HepG2 (cell line): ENCODE measurements around the gene FHIP2A. TPM values are rescaled to one million over a fixed set of nuclear protein-coding genes. Genes with fewer than 3 reads are reported as not detected.

ENCODE experiments used
- ATAC-seq: fragments of 200-7000 bp; cut with Tn5 transposase; 3 replicates; pipeline ENCODE4 v1.9.1; 2020; ENCODE audit warnings: mild to moderate bottlenecking, moderate library complexity
- BruUV-seq: library from RNA; stranded (reverse); fragments of 400-500 nt; replicated peaks from 2 replicates; lab custom pipeline; 2021; lab: Mats Ljungman, UMichigan
- CTCF ChIA-PET: fragments of 300-600 bp; formaldehyde crosslinking; extraction: SDS; loops from one replicate; lab custom pipeline; 2021; ENCODE audit warnings: low total read pairs, inconsistent platforms, low intra/inter-chr PET ratio; lab: Yijun Ruan, JAX
- POLR2A ChIA-PET: fragments of 350-600 bp; sonication (Branson Sonifier 250); formaldehyde crosslinking; loops from one replicate; lab custom pipeline; 2020; ENCODE audit warnings: antibody characterized with exemption, inconsistent platforms; lab: Yijun Ruan, JAX
- DNase-seq: peaks from one replicate; pipeline ENCODE4 v3.0.0-alpha.2; 2015; ENCODE audit warnings: low spot score
- FAIRE-seq: peaks from 3 replicates; lab custom pipeline; 2011; peaks lifted over from hg19 to GRCh38; lab: Jason Lieb, UNC
- H2AFZ ChIP-seq: one replicate; pipeline ENCODE4 v1.6.1; 2011; ENCODE audit warnings: low read length, inconsistent platforms
- H3K27ac ChIP-seq: fragments of 300-600 bp; 3 replicates; pipeline ENCODE4 v1.8.0; 2011; ENCODE audit warnings: mixed run types, mild to moderate bottlenecking, mixed read lengths, low read length, inconsistent platforms; ENCODE audit not compliant: insufficient read depth; ENCODE audit errors: extremely low read length
- H3K27me3 ChIP-seq, 2 experiments: fragments of 200-600 bp in 1 of 2; 2 replicates in 1 of 2; 3 replicates in 1 of 2; pipeline versions ENCODE4 v1.6.0 to v1.8.0; 2011; ENCODE audit warnings: low read length in 2 of 2, mild to moderate bottlenecking in 2 of 2, moderate library complexity in 2 of 2, inconsistent platforms in 1 of 2; ENCODE audit not compliant: insufficient read depth in 2 of 2, control insufficient read depth in 1 of 2
- H3K36me3 ChIP-seq, 2 experiments: fragments of 200-600 bp in 1 of 2; replicated peaks in 1 of 2; 2 replicates in 1 of 2; 3 replicates in 1 of 2; pipeline versions ENCODE4 v1.5.1 to v1.8.0; 2011; ENCODE audit warnings: low read length in 2 of 2, inconsistent platforms in 1 of 2; ENCODE audit not compliant: insufficient read depth in 2 of 2, control insufficient read depth in 1 of 2
- H3K4me1 ChIP-seq: 2 replicates; pipeline ENCODE4 v1.5.1; 2012; ENCODE audit warnings: low read length, inconsistent platforms; ENCODE audit not compliant: insufficient read depth
- H3K4me2 ChIP-seq: 2 replicates; pipeline ENCODE4 v1.6.0; 2011; ENCODE audit warnings: low read depth, low read length, inconsistent platforms
- H3K4me3 ChIP-seq, 3 experiments: fragments of 200-600 bp in 1 of 3; sonication (generic), shearing (Covaris generic) in 1 of 3; replicated peaks in 1 of 3; 2 replicates each; pipeline ENCODE4 v1.5.1; 2011 to 2016; ENCODE audit warnings: low read length in 3 of 3, inconsistent platforms in 2 of 3, low read depth in 2 of 3, mild to moderate bottlenecking in 2 of 3, control low read depth in 1 of 3, mixed read lengths in 1 of 3; ENCODE audit not compliant: insufficient read depth in 1 of 3
- H3K79me2 ChIP-seq: one replicate; pipeline ENCODE4 v1.6.1; 2011; ENCODE audit warnings: low read length, inconsistent platforms; ENCODE audit not compliant: insufficient read depth
- H3K9ac ChIP-seq: 2 replicates; pipeline ENCODE4 v1.6.0; 2011; ENCODE audit warnings: mild to moderate bottlenecking, low read depth, low read length, inconsistent platforms; ENCODE audit not compliant: insufficient read depth
- H3K9me3 ChIP-seq: 2 replicates; pipeline ENCODE4 v1.5.1; 2012; ENCODE audit warnings: mild to moderate bottlenecking, low read length
- H4K20me1 ChIP-seq: 2 replicates; pipeline ENCODE4 v1.6.0; 2011; ENCODE audit warnings: inconsistent platforms, mild to moderate bottlenecking, low read length, moderate library complexity; ENCODE audit not compliant: insufficient read depth
- ATF7-NPFF ChIP-seq: sonication (generic); formaldehyde crosslinking; IDR thresholded peaks from 2 replicates; pipeline ENCODE4 v1.8.1; 2023; ENCODE audit warnings: mild to moderate bottlenecking, low read depth, missing genetic modification reagents, moderate library complexity
- GLI4 ChIP-seq: sonication (generic); formaldehyde crosslinking; IDR thresholded peaks from 2 replicates; pipeline ENCODE4 v1.5.1; 2020; ENCODE audit warnings: missing genetic modification reagents, mild to moderate bottlenecking, moderate library complexity, borderline replicate concordance
- KLF13 ChIP-seq: sonication (generic); formaldehyde crosslinking; IDR thresholded peaks from 2 replicates; pipeline ENCODE4 v1.4.0; 2020; ENCODE audit warnings: mild to moderate bottlenecking, missing genetic modification reagents
- PAF1 ChIP-seq: IDR thresholded peaks from 2 replicates; pipeline ENCODE4 v1.6.1; 2016; ENCODE audit warnings: missing genetic modification reagents, missing compliant biosample characterization
- ZBTB20 ChIP-seq: sonication (generic); formaldehyde crosslinking; IDR thresholded peaks from 2 replicates; pipeline ENCODE4 v1.8.1; 2023; ENCODE audit warnings: missing genetic modification reagents, low read depth, mild to moderate bottlenecking, borderline replicate concordance
- ZBTB3 ChIP-seq: sonication (generic); formaldehyde crosslinking; IDR thresholded peaks from 2 replicates; pipeline ENCODE4 v1.4.0; 2020; ENCODE audit warnings: low read depth, mild to moderate bottlenecking, moderate library complexity, missing genetic modification reagents, borderline replicate concordance
- ZNF703 ChIP-seq: sonication (generic); formaldehyde crosslinking; IDR thresholded peaks from 2 replicates; pipeline ENCODE4 v1.5.1; 2020; ENCODE audit warnings: missing genetic modification reagents, mild to moderate bottlenecking, moderate library complexity, borderline replicate concordance
- WGBS: methylation state at CpG from one replicate; pipeline ENCODE4 v1.1.6; 2017; ENCODE audit warnings: low lambda C conversion rate; 5-methylcytosine and 5-hydroxymethylcytosine counted together
- in situ Hi-C: cut with HindIII; loops from 2 replicates; pipeline ENCODE4 v1.10.0; 2017; ENCODE audit warnings: low pct_unique_long_range_greater_than_20kb; ENCODE audit not compliant: extremely low pct_ligation_motif_present
- intact Hi-C: fragments of 100-400 bp; cut with micrococcal nuclease; formaldehyde crosslinking; loops from one replicate; pipeline ENCODE4 v1.10.0; 2022; ENCODE audit not compliant: unreplicated experiment
- polyA plus RNA-seq, 8 experiments: library from polyadenylated mRNA; depleted of rRNA in 3 of 8; stranded (reverse) in 7 of 8; unstranded in 1 of 8; fragments of >200 nt; fragmentation: Illumina TruSeq in 4 of 8; extraction: Trizol in 4 of 8; gene quantifications; 2 replicates each; pipeline versions ENCODE4 v1.2.1 to v1.2.3, GENCODE V29; 2011 to 2016; ENCODE audit warnings: low read depth in 4 of 8, missing spikeins in 1 of 8, mixed read lengths in 1 of 8; ENCODE audit not compliant: insufficient read depth in 1 of 8
- total RNA-seq, 5 experiments: library from RNA; depleted of rRNA; stranded (reverse); fragments of >200 nt; fragmentation: Illumina TruSeq; extraction: Trizol; gene quantifications; 2 replicates each; pipeline ENCODE4 v1.2.3, GENCODE V29; 2016; ENCODE audit warnings: low read depth in 1 of 5
- TF ChIP-seq, protein P1 (sequence below): sonication (generic); formaldehyde crosslinking; IDR thresholded peaks from 2 replicates; pipeline ENCODE4 v1.5.0; 2020; ENCODE audit warnings: missing genetic modification reagents
- TF ChIP-seq, protein P2 (sequence below): sonication (generic); formaldehyde crosslinking; conservative IDR thresholded peaks from 2 replicates; pipeline ENCODE4 v1.8.0; 2022; ENCODE audit warnings: mild to moderate bottlenecking, moderate library complexity, missing genetic modification reagents
- TF ChIP-seq, protein P3 (sequence below): sonication (generic); formaldehyde crosslinking; IDR thresholded peaks from 2 replicates; pipeline ENCODE4 v1.5.0; 2020; ENCODE audit warnings: missing genetic modification reagents, mild to moderate bottlenecking, borderline replicate concordance
- TF ChIP-seq, protein P4 (sequence below): sonication (generic); formaldehyde crosslinking; IDR thresholded peaks from one replicate; pipeline ENCODE4 v1.5.1; 2020; ENCODE audit warnings: mild to moderate bottlenecking, missing genetic modification reagents; ENCODE audit errors: not compliant biosample characterization

Gene FHIP2A
- total and polyA plus RNA-seq, 2 of the 13 experiments (the other 11 are each of a cell fraction or from before 2014, with no cell fraction given), result 6.5 to 8.3 TPM

DNA sequence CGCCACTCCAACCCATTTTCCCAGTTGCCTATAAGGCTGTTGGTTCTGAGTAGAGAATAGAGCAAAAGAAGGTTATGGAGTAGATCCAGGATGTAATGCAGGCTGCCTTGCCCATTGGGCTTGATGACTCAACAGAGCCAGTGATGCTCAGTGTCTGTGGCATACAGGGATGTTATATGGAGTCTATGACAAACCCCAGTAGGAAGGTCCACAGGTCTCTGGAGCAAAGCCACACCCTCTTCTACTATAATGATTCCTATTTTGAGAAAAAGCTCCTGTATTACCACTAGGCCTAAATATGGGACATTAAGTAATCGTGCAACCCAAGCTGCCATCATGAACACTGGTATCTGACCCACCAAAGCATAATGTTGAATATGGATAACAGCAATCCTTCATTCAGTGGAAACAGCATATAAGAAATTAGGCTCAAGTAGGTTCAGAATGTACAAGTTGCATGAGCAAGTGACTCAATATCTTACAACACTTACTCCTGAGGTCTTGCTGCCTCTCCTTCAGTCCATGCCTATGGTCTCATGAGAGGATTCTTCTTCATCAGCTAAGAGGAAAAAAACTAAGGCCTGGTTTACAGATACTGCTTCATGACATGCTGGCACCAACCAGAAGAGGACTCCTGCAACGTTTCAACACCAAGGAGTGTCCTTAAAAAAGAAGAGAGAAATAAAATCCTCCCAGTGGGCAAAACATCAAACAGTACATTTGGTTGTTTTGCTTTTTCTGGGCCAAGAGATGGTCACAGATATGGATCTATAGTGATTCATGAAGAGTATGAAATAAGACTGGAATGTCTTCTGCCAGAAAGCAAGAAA is 14.8 kb upstream of the FHIP2A start:
- in situ Hi-C loops, result no loop called here
- H3K4me3 ChIP-seq, result no peak overlapping the region
- ChIA-PET CTCF (no interaction called here), POLR2A (no interaction called here)
- no peak for ATAC-seq
- no peak for DNase-seq
- H2AFZ ChIP-seq, result no peak overlapping the region
- no peaks in the 10 kb centered on the region for H3K4me1 ChIP-seq
- H4K20me1 ChIP-seq, result no peaks in the 10 kb centered on the region
- H3K9me3 ChIP-seq, result no peaks in the 10 kb centered on the region
- no peak overlapping the region for H3K27ac ChIP-seq
- 23% methylated on average over 3 of the region's 3 CpGs for WGBS
- H3K27me3 ChIP-seq, result no peaks in the 10 kb centered on the region
- H3K4me2 ChIP-seq, result no peak overlapping the region
- no peak overlapping the region for H3K9ac ChIP-seq
- FAIRE-seq, result no peak
- BruUV-seq, result no TSS peak
- intact Hi-C loops, result no loop called here
- no peaks in the 10 kb centered on the region for H3K79me2 ChIP-seq
- H3K36me3 ChIP-seq, result no peaks in the 10 kb centered on the region
- TF ChIP-seq GLI4 (CRISPR knock-in tag) (no peak), ZNF703 (CRISPR knock-in tag) (no peak), ZBTB3 (CRISPR knock-in tag) (no peak), ATF7-NPFF (no peak), KLF13 (no peak), ZBTB20 (no peak), PAF1 (CRISPR knock-in tag) (no peak)
- TF ChIP-seq, protein P1, sequence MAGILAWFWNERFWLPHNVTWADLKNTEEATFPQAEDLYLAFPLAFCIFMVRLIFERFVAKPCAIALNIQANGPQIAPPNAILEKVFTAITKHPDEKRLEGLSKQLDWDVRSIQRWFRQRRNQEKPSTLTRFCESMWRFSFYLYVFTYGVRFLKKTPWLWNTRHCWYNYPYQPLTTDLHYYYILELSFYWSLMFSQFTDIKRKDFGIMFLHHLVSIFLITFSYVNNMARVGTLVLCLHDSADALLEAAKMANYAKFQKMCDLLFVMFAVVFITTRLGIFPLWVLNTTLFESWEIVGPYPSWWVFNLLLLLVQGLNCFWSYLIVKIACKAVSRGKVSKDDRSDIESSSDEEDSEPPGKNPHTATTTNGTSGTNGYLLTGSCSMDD, result no peak
- TF ChIP-seq, protein P2, sequence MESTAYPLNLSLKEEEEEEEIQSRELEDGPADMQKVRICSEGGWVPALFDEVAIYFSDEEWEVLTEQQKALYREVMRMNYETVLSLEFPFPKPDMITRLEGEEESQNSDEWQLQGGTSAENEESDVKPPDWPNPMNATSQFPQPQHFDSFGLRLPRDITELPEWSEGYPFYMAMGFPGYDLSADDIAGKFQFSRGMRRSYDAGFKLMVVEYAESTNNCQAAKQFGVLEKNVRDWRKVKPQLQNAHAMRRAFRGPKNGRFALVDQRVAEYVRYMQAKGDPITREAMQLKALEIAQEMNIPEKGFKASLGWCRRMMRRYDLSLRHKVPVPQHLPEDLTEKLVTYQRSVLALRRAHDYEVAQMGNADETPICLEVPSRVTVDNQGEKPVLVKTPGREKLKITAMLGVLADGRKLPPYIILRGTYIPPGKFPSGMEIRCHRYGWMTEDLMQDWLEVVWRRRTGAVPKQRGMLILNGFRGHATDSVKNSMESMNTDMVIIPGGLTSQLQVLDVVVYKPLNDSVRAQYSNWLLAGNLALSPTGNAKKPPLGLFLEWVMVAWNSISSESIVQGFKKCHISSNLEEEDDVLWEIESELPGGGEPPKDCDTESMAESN (CRISPR knock-in tag), result no peak
- TF ChIP-seq, protein P3, sequence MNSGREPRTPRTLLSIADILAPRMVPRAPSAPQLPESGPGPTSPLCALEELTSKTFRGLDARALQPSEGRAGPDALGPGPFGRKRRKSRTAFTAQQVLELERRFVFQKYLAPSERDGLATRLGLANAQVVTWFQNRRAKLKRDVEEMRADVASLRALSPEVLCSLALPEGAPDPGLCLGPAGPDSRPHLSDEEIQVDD (CRISPR knock-in tag), result no peak
- TF ChIP-seq, protein P4, sequence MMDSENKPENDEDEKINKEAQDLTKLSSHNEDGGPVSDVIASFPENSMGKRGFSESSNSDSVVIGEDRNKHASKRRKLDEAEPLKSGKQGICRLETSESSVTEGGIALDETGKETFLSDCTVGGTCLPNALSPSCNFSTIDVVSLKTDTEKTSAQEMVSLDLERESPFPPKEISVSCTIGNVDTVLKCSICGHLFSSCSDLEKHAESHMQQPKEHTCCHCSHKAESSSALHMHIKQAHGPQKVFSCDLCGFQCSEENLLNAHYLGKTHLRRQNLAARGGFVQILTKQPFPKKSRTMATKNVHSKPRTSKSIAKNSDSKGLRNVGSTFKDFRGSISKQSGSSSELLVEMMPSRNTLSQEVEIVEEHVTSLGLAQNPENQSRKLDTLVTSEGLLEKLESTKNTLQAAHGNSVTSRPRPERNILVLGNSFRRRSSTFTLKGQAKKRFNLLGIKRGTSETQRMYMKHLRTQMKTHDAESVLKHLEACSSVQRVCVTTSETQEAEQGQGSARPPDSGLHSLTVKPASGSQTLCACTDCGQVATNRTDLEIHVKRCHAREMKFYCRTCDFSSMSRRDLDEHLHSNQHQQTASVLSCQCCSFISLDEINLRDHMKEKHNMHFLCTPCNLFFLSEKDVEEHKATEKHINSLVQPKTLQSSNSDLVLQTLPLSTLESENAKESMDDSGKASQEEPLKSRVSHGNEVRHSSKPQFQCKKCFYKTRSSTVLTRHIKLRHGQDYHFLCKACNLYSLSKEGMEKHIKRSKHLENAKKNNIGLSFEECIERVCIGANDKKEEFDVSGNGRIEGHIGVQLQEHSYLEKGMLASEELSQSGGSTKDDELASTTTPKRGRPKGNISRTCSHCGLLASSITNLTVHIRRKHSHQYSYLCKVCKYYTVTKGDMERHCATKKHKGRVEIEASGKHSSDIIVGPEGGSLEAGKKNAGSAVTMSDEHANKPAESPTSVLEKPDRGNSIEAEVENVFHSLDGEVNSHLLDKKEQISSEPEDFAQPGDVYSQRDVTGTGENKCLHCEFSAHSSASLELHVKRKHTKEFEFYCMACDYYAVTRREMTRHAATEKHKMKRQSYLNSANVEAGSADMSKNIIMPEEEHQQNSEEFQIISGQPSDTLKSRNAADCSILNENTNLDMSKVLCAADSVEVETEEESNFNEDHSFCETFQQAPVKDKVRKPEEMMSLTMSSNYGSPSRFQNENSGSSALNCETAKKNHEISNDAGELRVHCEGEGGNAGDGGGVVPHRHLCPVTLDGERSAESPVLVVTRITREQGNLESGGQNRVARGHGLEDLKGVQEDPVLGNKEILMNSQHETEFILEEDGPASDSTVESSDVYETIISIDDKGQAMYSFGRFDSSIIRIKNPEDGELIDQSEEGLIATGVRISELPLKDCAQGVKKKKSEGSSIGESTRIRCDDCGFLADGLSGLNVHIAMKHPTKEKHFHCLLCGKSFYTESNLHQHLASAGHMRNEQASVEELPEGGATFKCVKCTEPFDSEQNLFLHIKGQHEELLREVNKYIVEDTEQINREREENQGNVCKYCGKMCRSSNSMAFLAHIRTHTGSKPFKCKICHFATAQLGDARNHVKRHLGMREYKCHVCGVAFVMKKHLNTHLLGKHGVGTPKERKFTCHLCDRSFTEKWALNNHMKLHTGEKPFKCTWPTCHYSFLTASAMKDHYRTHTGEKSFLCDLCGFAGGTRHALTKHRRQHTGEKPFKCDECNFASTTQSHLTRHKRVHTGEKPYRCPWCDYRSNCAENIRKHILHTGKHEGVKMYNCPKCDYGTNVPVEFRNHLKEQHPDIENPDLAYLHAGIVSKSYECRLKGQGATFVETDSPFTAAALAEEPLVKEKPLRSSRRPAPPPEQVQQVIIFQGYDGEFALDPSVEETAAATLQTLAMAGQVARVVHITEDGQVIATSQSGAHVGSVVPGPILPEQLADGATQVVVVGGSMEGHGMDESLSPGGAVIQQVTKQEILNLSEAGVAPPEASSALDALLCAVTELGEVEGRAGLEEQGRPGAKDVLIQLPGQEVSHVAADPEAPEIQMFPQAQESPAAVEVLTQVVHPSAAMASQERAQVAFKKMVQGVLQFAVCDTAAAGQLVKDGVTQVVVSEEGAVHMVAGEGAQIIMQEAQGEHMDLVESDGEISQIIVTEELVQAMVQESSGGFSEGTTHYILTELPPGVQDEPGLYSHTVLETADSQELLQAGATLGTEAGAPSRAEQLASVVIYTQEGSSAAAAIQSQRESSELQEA (CRISPR knock-in tag), result no peak
